Ascending aorta (tissue), 2 donors: Measurements from ENCODE around the gene BARX1. TPM values are rescaled to one million over a fixed set of nuclear protein-coding genes. Genes with fewer than 3 reads are reported as not detected.

Source experiments
- DNase-seq, 2 donors: peaks; one replicate each; pipeline ENCODE4 v3.0.0-alpha.2; 2019; ENCODE audit warnings: low spot score in 2 of 2
- H3K27ac ChIP-seq, 2 donors: fragments of 200-600 bp; sonication (generic); one replicate each; pipeline ENCODE4 v1.5.1; 2016 to 2017; ENCODE audit warnings: mild to moderate bottlenecking in 1 of 2
- H3K27me3 ChIP-seq: fragments of 200-600 bp; sonication (generic); one replicate; pipeline ENCODE4 v1.5.1; 2017
- H3K36me3 ChIP-seq, 2 donors: fragments of 200-600 bp; sonication (generic); one replicate each; pipeline ENCODE4 v1.5.1; 2016
- H3K4me1 ChIP-seq, 2 donors: fragments of 200-600 bp; sonication (generic); one replicate each; pipeline ENCODE4 v1.5.1; 2016 to 2017; ENCODE audit warnings: mild to moderate bottlenecking in 1 of 2
- H3K4me3 ChIP-seq, 2 donors: fragments of 200-600 bp; sonication (generic); one replicate each; pipeline ENCODE4 v1.5.1; 2016 to 2017; ENCODE audit warnings: mild to moderate bottlenecking in 1 of 2
- H3K9me3 ChIP-seq, 2 donors: fragments of 200-600 bp; sonication (generic); one replicate each; pipeline ENCODE4 v1.5.1; 2016
- intact Hi-C: fragments of 100-400 bp; cut with DNase I; formaldehyde crosslinking; loops from one replicate; pipeline ENCODE4 v1.15.1; 2023
- total RNA-seq: library from RNA; depleted of rRNA; stranded (reverse); fragments of >200 nt; gene quantifications from one replicate; pipeline ENCODE4 v1.1.0, GENCODE V29; 2016
- TF ChIP-seq, protein P1 (sequence below), 3 experiments: fragments of 200-600 bp in 2 of 3; fragments of 450-650 bp in 1 of 3; sonication (generic) in 2 of 3; IDR thresholded peaks; one replicate each; pipeline ENCODE4 v1.5.1; 2016 to 2019; ENCODE audit warnings: antibody characterized with exemption in 3 of 3, mild to moderate bottlenecking in 1 of 3, moderate library complexity in 1 of 3

The BARX1 gene
- total RNA-seq, 1 donor from 2014 or later, result not detected

DNA sequence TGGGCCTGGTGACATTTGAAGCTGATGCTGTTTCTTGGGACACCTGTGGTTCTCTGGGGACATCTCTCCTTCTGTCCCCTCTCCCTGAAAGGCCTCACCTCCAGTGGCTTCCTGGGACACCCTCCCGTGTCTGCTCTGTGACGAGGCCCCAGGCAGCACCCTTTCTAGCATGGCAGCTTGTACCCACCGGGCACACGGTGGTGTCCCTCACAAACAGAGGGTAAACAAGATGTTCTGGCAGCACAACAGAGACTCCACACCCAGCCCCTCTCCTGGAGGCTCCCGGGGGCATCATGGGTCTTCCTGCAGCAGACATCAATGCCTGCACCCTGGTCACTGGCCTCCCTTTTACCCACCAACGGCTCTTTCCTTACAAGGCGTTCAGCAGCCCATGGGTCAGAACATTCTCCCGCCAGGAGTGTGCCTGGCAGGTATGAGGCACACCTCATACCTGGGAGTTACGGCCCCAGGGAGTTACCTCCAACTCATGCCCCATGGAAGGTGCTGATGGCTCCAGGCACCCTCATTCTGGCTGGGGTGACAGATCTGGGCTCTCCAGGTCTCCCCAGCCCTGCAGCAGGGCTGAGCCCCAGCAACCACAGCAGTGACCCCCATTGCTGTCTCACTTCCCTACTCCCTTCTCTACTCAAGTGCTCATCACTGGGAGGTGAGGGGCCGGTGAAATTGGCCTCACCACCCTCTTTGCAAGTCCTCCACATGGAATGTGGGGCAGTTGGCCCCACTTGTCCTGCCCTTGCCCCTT lies 51.1 kb downstream of the BARX1 start:
- Histone ChIP-seq H3K36me3 (no peaks in the 10 kb centered on the region), H3K4me1 (no peaks in the 10 kb centered on the region), H3K4me3 (no peak overlapping the region), H3K27ac (no peak overlapping the region), H3K27me3 (no peaks in the 10 kb centered on the region), H3K9me3 (no peaks in the 10 kb centered on the region)
- intact Hi-C loops, result no loop called here
- TF ChIP-seq, protein P1, sequence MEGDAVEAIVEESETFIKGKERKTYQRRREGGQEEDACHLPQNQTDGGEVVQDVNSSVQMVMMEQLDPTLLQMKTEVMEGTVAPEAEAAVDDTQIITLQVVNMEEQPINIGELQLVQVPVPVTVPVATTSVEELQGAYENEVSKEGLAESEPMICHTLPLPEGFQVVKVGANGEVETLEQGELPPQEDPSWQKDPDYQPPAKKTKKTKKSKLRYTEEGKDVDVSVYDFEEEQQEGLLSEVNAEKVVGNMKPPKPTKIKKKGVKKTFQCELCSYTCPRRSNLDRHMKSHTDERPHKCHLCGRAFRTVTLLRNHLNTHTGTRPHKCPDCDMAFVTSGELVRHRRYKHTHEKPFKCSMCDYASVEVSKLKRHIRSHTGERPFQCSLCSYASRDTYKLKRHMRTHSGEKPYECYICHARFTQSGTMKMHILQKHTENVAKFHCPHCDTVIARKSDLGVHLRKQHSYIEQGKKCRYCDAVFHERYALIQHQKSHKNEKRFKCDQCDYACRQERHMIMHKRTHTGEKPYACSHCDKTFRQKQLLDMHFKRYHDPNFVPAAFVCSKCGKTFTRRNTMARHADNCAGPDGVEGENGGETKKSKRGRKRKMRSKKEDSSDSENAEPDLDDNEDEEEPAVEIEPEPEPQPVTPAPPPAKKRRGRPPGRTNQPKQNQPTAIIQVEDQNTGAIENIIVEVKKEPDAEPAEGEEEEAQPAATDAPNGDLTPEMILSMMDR (IDR thresholded peaks at IDR 0.05), result no peak
- no peak for DNase-seq

DNA sequence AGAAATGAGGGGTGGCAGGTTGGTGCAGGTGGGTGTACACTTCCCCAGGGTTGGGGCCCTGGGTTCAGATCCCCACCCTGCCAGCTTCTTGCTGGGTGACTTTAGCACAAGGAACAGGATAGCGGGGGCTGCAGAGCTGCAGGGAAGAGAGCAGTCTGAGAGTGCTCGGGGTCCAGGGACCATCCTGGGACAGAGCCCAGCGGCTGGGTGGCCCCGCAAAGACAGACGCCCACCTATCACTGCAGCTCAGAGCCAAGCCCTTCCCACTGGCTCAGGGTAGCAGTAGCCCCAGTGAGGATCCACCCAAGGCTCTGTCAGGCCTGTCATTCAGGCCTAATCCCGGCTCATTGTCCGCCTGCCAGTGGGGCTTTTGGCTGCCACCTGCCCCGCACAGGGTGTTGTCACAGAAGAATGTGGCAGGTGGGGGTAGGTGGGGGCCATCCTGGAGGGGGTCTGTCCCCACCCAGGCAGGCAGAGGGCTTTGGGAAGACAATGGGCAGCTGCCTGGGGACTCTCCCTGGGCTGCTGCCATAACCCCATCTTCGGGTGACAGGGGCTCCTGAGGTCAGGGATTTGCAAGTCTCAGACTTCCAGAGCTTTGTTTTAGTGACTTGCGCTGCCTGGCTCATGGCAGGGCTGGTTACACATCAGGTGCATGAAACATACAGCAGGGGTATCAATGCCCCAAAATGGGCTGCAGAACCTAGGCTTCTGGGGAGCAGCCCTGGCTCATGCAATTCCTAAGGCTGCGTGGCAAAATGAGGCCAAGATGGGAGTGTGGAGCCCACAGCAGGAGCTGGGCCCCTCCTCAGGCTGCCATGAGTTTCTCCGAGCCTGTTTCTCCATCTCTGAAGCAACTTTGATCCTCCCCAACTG lies 52.1 kb downstream of the BARX1 start:
- H3K27ac ChIP-seq, result no peak overlapping the region
- no peaks in the 10 kb centered on the region for H3K9me3 ChIP-seq
- no peak overlapping the region for H3K4me3 ChIP-seq
- no peaks in the 10 kb centered on the region for H3K4me1 ChIP-seq
- intact Hi-C loops, result no loop called here
- no peaks in the 10 kb centered on the region for H3K27me3 ChIP-seq
- DNase-seq, result peak in 1 of 2 donors; percentile 50
- TF ChIP-seq, protein P1 (IDR thresholded peaks at IDR 0.05), result no peak
- H3K36me3 ChIP-seq, result no peaks in the 10 kb centered on the region

DNA sequence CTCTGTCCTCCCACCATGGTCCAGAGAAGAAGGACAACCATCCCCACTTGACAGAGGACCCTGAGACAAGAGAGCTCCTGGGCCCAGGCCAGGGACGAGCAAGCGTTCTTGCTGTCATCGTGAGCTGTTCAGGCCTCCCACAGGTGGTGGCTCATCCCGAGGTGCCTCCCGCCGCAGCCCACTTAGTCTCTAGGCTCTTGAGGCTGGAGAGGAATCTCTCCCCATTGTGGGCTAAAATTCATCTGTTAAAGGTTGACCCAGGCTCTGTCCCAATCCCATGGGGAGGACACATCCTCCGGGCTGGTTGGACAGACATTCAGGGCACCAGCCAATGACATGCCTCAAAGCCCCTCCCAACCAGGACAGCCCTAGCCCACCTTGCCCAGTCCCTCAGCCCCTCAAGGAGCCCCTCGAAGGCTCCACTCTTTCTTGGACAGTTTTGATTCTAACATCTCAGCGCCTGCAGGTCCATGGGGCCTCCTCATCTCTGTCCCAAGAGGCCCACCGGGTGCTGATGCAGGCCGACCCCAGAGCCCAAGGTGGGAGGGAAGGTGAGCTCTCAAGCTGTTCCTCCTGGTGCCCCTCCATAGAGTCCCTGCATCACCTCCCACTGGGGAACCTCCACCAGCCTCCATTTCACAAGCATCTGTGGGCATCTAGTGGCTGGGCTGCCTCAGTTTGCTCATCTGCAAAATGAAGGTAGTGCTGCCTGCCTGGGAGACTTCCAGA lies 52.9 kb downstream of the BARX1 start:
- DNase-seq, result peak in 1 of 2 donors; percentile 44

More for the DNA sequence above, 52.9 kb downstream of the BARX1 start:
- Histone ChIP-seq H3K27me3 (no peaks in the 10 kb centered on the region), H3K9me3 (no peaks in the 10 kb centered on the region), H3K27ac (no peak overlapping the region), H3K36me3 (no peaks in the 10 kb centered on the region), H3K4me1 (no peaks in the 10 kb centered on the region), H3K4me3 (no peak overlapping the region)
- intact Hi-C loops, result no loop called here
- TF ChIP-seq, protein P1 (IDR thresholded peaks at IDR 0.05), result no peak

Other genes starting within 250 kb of the BARX1 start
- 5.9 TPM for gene PTPDC1, start 129.1 kb upstream of the BARX1 start, total RNA-seq